Natural killer cell (primary cell): Measurements from ENCODE around the gene TAAR2. TPM values are rescaled to one million over a fixed set of nuclear protein-coding genes. Genes with fewer than 3 reads are reported as not detected.

ENCODE experiments used
- ATAC-seq, 3 donors: fragments of 150-1000 bp in 2 of 3; fragments of 200-7000 bp in 1 of 3; cut with Tn5 transposase; 1 replicate in 1 of 3; 2 replicates in 2 of 3; pipeline ENCODE4 v1.10.0; 2021; ENCODE audit warnings: mild to moderate bottlenecking in 2 of 3, moderate library complexity in 2 of 3
- DNase-seq, 2 donors: peaks; one replicate each; pipeline versions ENCODE4 v3.0.0 to v3.0.0-alpha.2; 2013 to 2021; ENCODE audit warnings: mixed read lengths in 1 of 2
- H3K27ac ChIP-seq: one replicate; pipeline ENCODE4 v1.5.1; 2013; ENCODE audit warnings: mild to moderate bottlenecking, low read length
- H3K27me3 ChIP-seq: one replicate; pipeline ENCODE4 v1.6.1; 2013; ENCODE audit warnings: low read length; ENCODE audit not compliant: control insufficient read depth, insufficient read depth
- H3K36me3 ChIP-seq: one replicate; pipeline ENCODE4 v1.6.1; 2013; ENCODE audit warnings: low read length; ENCODE audit not compliant: control insufficient read depth, insufficient read depth
- H3K4me1 ChIP-seq: one replicate; pipeline ENCODE4 v1.6.1; 2013; ENCODE audit warnings: low read length; ENCODE audit not compliant: control insufficient read depth, insufficient read depth
- H3K4me3 ChIP-seq: one replicate; pipeline ENCODE4 v1.5.1; 2013; ENCODE audit warnings: low read length
- H3K9me3 ChIP-seq: one replicate; pipeline ENCODE4 v1.6.1; 2013; ENCODE audit warnings: low read length; ENCODE audit not compliant: control insufficient read depth, insufficient read depth
- H3K27ac Mint-ChIP-seq, 2 donors: one replicate each; pipeline ENCODE4 v1.8.0; 2022; ENCODE audit warnings: mild to moderate bottlenecking in 2 of 2, mixed read lengths in 2 of 2, moderate library complexity in 1 of 2
- H3K27me3 Mint-ChIP-seq, 2 donors: one replicate each; pipeline ENCODE4 v1.8.0; 2022; ENCODE audit warnings: low read depth in 2 of 2, mixed read lengths in 2 of 2
- H3K36me3 Mint-ChIP-seq: one replicate; pipeline ENCODE4 v1.8.0; 2022; ENCODE audit warnings: mixed read lengths
- H3K4me1 Mint-ChIP-seq, 2 donors: one replicate each; pipeline ENCODE4 v1.8.0; 2022; ENCODE audit warnings: mixed read lengths in 2 of 2
- H3K4me3 Mint-ChIP-seq: one replicate; pipeline ENCODE4 v1.8.0; 2022; ENCODE audit warnings: mild to moderate bottlenecking, moderate library complexity, mixed read lengths
- H3K9me3 Mint-ChIP-seq, 2 donors: one replicate each; pipeline ENCODE4 v1.8.0; 2022; ENCODE audit warnings: mixed read lengths in 2 of 2
- WGBS: methylation state at CpG from one replicate; pipeline ENCODE4 v1.1.7; 2013; ENCODE audit warnings: missing lambda C conversion rate; ENCODE audit not compliant: insufficient coverage; 5-methylcytosine and 5-hydroxymethylcytosine counted together
- intact Hi-C: fragments of 100-400 bp; cut with micrococcal nuclease; formaldehyde crosslinking; loops from one replicate; pipeline ENCODE4 v1.14.2; 2022
- total RNA-seq, 4 donors: library from RNA; stranded (reverse); fragments of 120-200 nt in 1 of 4; gene quantifications; one replicate each; pipeline versions ENCODE4 v1.2.3 to v1.2.4, GENCODE V29; 2013 to 2022
- TF ChIP-seq, protein P1 (sequence below): fragments of 200-600 bp; IDR thresholded peaks from one replicate; pipeline ENCODE4 v1.8.0; 2022; ENCODE audit warnings: antibody characterized with exemption

TAAR2 gene
- total RNA-seq, 3 donors from 2014 or later (not counting 1 experiment from before 2014, with no cell fraction given): not detected

DNA sequence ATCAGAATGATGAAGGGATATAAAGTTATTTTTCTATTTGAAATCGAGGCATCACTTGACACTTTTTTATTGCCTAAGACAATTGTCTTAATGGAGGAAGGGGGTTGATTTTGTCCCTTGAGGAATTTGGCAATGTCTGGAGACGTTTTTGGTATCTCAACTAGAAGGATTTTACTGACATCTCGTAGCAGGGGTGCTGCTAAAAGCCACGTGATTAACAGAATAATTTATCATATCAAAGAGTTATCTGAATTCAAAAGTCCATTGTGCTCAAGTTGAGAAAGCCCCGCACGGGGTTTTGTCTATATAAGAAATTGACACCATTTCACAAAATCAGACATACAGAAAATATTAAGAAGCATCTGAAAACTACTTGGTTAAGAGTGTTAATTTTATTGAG is 55.5 kb downstream of the TAAR2 start:
- no peak overlapping the region for H3K4me3 ChIP-seq
- no peaks in the 10 kb centered on the region for H3K9me3 ChIP-seq
- Mint-ChIP-seq H3K4me1 (no peaks in the 10 kb centered on the region), H3K27ac (no peak overlapping the region), H3K27me3 (peaks cover 11 to 45% of the 10 kb centered on the region in 2 donors), H3K9me3 (no peaks in the 10 kb centered on the region), H3K36me3 (no peaks in the 10 kb centered on the region), H3K4me3 (no peak overlapping the region)
- intact Hi-C loops: no loop called here
- TF ChIP-seq, protein P1, sequence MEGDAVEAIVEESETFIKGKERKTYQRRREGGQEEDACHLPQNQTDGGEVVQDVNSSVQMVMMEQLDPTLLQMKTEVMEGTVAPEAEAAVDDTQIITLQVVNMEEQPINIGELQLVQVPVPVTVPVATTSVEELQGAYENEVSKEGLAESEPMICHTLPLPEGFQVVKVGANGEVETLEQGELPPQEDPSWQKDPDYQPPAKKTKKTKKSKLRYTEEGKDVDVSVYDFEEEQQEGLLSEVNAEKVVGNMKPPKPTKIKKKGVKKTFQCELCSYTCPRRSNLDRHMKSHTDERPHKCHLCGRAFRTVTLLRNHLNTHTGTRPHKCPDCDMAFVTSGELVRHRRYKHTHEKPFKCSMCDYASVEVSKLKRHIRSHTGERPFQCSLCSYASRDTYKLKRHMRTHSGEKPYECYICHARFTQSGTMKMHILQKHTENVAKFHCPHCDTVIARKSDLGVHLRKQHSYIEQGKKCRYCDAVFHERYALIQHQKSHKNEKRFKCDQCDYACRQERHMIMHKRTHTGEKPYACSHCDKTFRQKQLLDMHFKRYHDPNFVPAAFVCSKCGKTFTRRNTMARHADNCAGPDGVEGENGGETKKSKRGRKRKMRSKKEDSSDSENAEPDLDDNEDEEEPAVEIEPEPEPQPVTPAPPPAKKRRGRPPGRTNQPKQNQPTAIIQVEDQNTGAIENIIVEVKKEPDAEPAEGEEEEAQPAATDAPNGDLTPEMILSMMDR: no peak
- ATAC-seq (no peak), DNase-seq (no peak)
- 61% methylated on average over 4 of the region's 6 CpGs for WGBS
- no peaks in the 10 kb centered on the region for H3K36me3 ChIP-seq
- no peak overlapping the region for H3K27ac ChIP-seq
- no peaks in the 10 kb centered on the region for H3K4me1 ChIP-seq
- peaks cover 9% of the 10 kb centered on the region for H3K27me3 ChIP-seq

DNA sequence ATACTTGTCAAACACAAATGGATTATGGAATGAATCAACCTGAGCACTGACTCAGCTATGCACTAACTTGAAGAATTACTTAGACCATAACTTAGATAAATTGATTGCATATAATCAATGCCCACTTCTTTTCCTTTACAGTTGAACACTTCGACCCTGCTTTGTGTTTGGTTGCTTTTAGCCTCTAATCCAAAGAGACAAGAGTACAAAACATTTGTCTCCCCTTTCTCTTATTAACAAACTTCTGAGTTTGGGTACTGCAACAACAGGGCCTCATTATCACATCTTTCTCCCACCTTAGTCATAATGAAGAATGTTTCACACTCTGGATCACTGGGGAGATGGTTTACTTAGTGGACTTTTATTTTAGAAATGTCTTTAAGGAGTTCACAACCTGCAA is 56.5 kb downstream of the TAAR2 start:
- no peak overlapping the region for H3K4me3 ChIP-seq
- no peaks in the 10 kb centered on the region for H3K4me1 Mint-ChIP-seq
- no peaks in the 10 kb centered on the region for H3K4me1 ChIP-seq
- ATAC-seq (no peak), DNase-seq (no peak)
- H3K36me3 Mint-ChIP-seq: no peaks in the 10 kb centered on the region
- peaks cover 9% of the 10 kb centered on the region for H3K27me3 ChIP-seq
- H3K27ac Mint-ChIP-seq: no peak overlapping the region
- H3K36me3 ChIP-seq: no peaks in the 10 kb centered on the region
- peaks cover 10 to 34% of the 10 kb centered on the region in 2 donors for H3K27me3 Mint-ChIP-seq
- no peaks in the 10 kb centered on the region for H3K9me3 ChIP-seq
- intact Hi-C loops: no loop called here
- WGBS: 85% methylated on average over 1 of the region's 1 CpG
- TF ChIP-seq, protein P1: no peak
- H3K9me3 Mint-ChIP-seq: no peaks in the 10 kb centered on the region
- no peak overlapping the region for H3K4me3 Mint-ChIP-seq
- H3K27ac ChIP-seq: no peak overlapping the region

Other genes starting within 250 kb of the TAAR2 start
- not detected for gene MOXD1, start 222.8 kb downstream of the TAAR2 start, total RNA-seq
- 10 to 100 TPM; 37.3 to 49.9 (median 39.5) TPM for gene STX7, start 111.2 kb downstream of the TAAR2 start, total RNA-seq
- not detected for gene TAAR9, start 86.0 kb downstream of the TAAR2 start, total RNA-seq
- gene TAAR8, start 71.6 kb downstream of the TAAR2 start, total RNA-seq: not detected
- not detected for gene TAAR6, start 54.0 kb downstream of the TAAR2 start, total RNA-seq
- not detected for gene TAAR5, start 34.5 kb downstream of the TAAR2 start, total RNA-seq
- not detected for gene TAAR1, start 34.9 kb upstream of the TAAR2 start, total RNA-seq
- gene VNN1, start 89.8 kb upstream of the TAAR2 start, total RNA-seq: 1 to 10 TPM in 2 of 3 donors, not detected in 1; 1.1 to 1.6 TPM
- 10 to 100 TPM; 20.3 to 31.9 (median 25.4) TPM for gene VNN2, start 133.6 kb upstream of the TAAR2 start, total RNA-seq
- 1 to 10 TPM; 2.5 to 3.6 (median 3.0) TPM for gene SLC18B1, start 174.4 kb upstream of the TAAR2 start, total RNA-seq
- 100 to 1,000 TPM; 585 to 801 (median 769) TPM for gene RPS12, start 190.3 kb upstream of the TAAR2 start, total RNA-seq